Peyer's patch (tissue), 4 donors: ENCODE measurements around the gene PRPF19. TPM values are rescaled to one million over a fixed set of nuclear protein-coding genes. Genes with fewer than 3 reads are reported as not detected.

Source experiments
- DNase-seq, 3 donors: peaks; one replicate each; pipeline ENCODE4 v3.0.0-alpha.2; 2017 to 2019
- H3K27ac ChIP-seq, 4 donors: fragments of 200-600 bp; sonication (generic); one replicate each; pipeline ENCODE4 v1.5.1; 2016 to 2019
- H3K27me3 ChIP-seq, 2 donors: fragments of 200-600 bp; sonication (generic); one replicate each; pipeline ENCODE4 v1.5.1; 2019
- H3K36me3 ChIP-seq, 3 donors: fragments of 200-600 bp; sonication (generic); one replicate each; pipeline ENCODE4 v1.5.1; 2016 to 2019
- H3K4me1 ChIP-seq, 4 donors: fragments of 200-600 bp; sonication (generic); one replicate each; pipeline ENCODE4 v1.5.1; 2016 to 2019
- H3K4me3 ChIP-seq, 4 donors: fragments of 200-600 bp; sonication (generic); 1 replicate in 3 of 4; 2 replicates in 1 of 4; pipeline ENCODE4 v1.5.1; 2016 to 2019; ENCODE audit warnings: mild to moderate bottlenecking in 1 of 4
- H3K9me3 ChIP-seq, 4 donors: fragments of 200-600 bp; sonication (generic); one replicate each; pipeline ENCODE4 v1.5.1; 2016 to 2019; ENCODE audit warnings: mild to moderate bottlenecking in 1 of 4
- CTCF ChIP-seq, 6 experiments: fragments of 450-650 bp in 4 of 6; fragments of 200-600 bp in 2 of 6; sonication (generic) in 1 of 6; IDR thresholded peaks; one replicate each; pipeline ENCODE4 v1.5.1; 2017 to 2019; ENCODE audit warnings: antibody characterized with exemption in 6 of 6, mild to moderate bottlenecking in 3 of 6, moderate library complexity in 1 of 6
- POLR2A ChIP-seq, 2 donors: fragments of 450-650 bp; IDR thresholded peaks; one replicate each; pipeline ENCODE4 v1.5.1; 2017; ENCODE audit warnings: antibody characterized with exemption in 2 of 2, mild to moderate bottlenecking in 2 of 2, moderate library complexity in 2 of 2
- total RNA-seq, 4 donors: library from RNA; depleted of rRNA; stranded (reverse); fragments of >200 nt; gene quantifications; one replicate each; pipeline ENCODE4 v1.1.0, GENCODE V29; 2016

PRPF19 gene
- total RNA-seq, 4 donors from 2014 or later, result 36.1 to 53.4 (median 46.5) TPM

GRCh38 chr11:60934124-60934789 is 27.9 kb upstream of the PRPF19 start:
- H3K27me3 ChIP-seq, result no peaks in the 10 kb centered on the region
- H3K36me3 ChIP-seq, result no peaks in the 10 kb centered on the region
- H3K27ac ChIP-seq, result peak overlapping the region in 1 of 4 donors; percentile 80
- H3K4me3 ChIP-seq, result no peak overlapping the region
- H3K9me3 ChIP-seq, result no peaks in the 10 kb centered on the region
- peaks cover 0 to 10% (median 3%) of the 10 kb centered on the region in 4 donors for H3K4me1 ChIP-seq
- DNase-seq, result peak in 1 of 3 donors; percentile 41
- TF ChIP-seq POLR2A (IDR thresholded peaks at IDR 0.05) (no peak), CTCF (IDR thresholded peaks at IDR 0.05) (no peak)

GRCh38 chr11:60933416-60934123 is 27.2 kb upstream of the PRPF19 start:
- no peaks in the 10 kb centered on the region for H3K27me3 ChIP-seq
- peak overlapping the region in 1 of 4 donors; percentile 80 for H3K27ac ChIP-seq
- H3K4me3 ChIP-seq, result no peak overlapping the region
- TF ChIP-seq CTCF (IDR thresholded peaks at IDR 0.05) (no peak), POLR2A (IDR thresholded peaks at IDR 0.05) (no peak)
- H3K4me1 ChIP-seq, result peaks cover 0 to 10% (median 3%) of the 10 kb centered on the region in 4 donors
- H3K36me3 ChIP-seq, result no peaks in the 10 kb centered on the region
- no peaks in the 10 kb centered on the region for H3K9me3 ChIP-seq
- DNase-seq, result peak in 1 of 3 donors; percentile 38

GRCh38 chr11:60932605-60933356 is 26.4 kb upstream of the PRPF19 start:
- Histone ChIP-seq H3K9me3 (no peaks in the 10 kb centered on the region), H3K4me1 (peaks cover 0 to 10% (median 3%) of the 10 kb centered on the region in 4 donors), H3K27me3 (no peaks in the 10 kb centered on the region), H3K4me3 (no peak overlapping the region), H3K27ac (peak overlapping the region in 1 of 4 donors; percentile 80), H3K36me3 (no peaks in the 10 kb centered on the region)
- peak; percentile 16 to 72 (median 72) for DNase-seq
- no peak for TF ChIP-seq CTCF (IDR thresholded peaks at IDR 0.05)
- TF ChIP-seq POLR2A (IDR thresholded peaks at IDR 0.05), result no peak

GRCh38 chr11:60931917-60932316 is 25.5 kb upstream of the PRPF19 start:
- Histone ChIP-seq H3K36me3 (no peaks in the 10 kb centered on the region), H3K4me1 (peaks cover 0 to 10% (median 3%) of the 10 kb centered on the region in 4 donors), H3K9me3 (no peaks in the 10 kb centered on the region), H3K27ac (peak overlapping the region in 2 of 4 donors; percentile 65 to 80), H3K27me3 (no peaks in the 10 kb centered on the region), H3K4me3 (no peak overlapping the region)
- peak; percentile 42 to 96 (median 92) for DNase-seq
- TF ChIP-seq POLR2A (IDR thresholded peaks at IDR 0.05) (no peak), CTCF (IDR thresholded peaks at IDR 0.05) (no peak)

GRCh38 chr11:60930394-60930793 is 24.0 kb upstream of the PRPF19 start:
- H3K4me1 ChIP-seq, result peaks cover 0 to 10% (median 5%) of the 10 kb centered on the region in 4 donors
- H3K9me3 ChIP-seq, result no peaks in the 10 kb centered on the region
- DNase-seq, result peak in 2 of 3 donors; percentile 21 to 27
- H3K27ac ChIP-seq, result no peak overlapping the region
- H3K27me3 ChIP-seq, result no peaks in the 10 kb centered on the region
- no peak overlapping the region for H3K4me3 ChIP-seq
- no peaks in the 10 kb centered on the region for H3K36me3 ChIP-seq
- TF ChIP-seq CTCF (IDR thresholded peaks at IDR 0.05) (no peak), POLR2A (IDR thresholded peaks at IDR 0.05) (no peak)
